Measurements from ENCODE around the gene MYRIP. TPM values are rescaled to one million over a fixed set of nuclear protein-coding genes. Genes with fewer than 3 reads are reported as not detected.

MYRIP gene
- total and polyA plus RNA-seq, 11 donors: 0.42 to 2.2 (median 0.90) TPM

- Histone ChIP-seq H3K27me3 (no peaks in the 10 kb centered on the region), H3K9me3 (peaks cover 0 to 7% (median 0%) of the 10 kb centered on the region in 12 donors), H3K36me3 (peaks cover 0 to 6% (median 6%) of the 10 kb centered on the region in 9 donors), H3K4me3 (no peak overlapping the region), H3K4me1 (peaks cover 0 to 40% (median 18%) of the 10 kb centered on the region in 12 donors), H3K27ac (no peak overlapping the region)
- ATAC-seq (no peak), DNase-seq (no peak)
- no peak for TF ChIP-seq POLR2A (IDR thresholded peaks at IDR 0.05)
- TF ChIP-seq CTCF (IDR thresholded peaks at IDR 0.05): no peak
- intact Hi-C loops (cut with DNase I): loop anchor here in 2 of 10 donors (5.0 kb wide), 1 partner anchor 69 kb away; no protein-coding TSS in a partner anchor
- WGBS, 4 donors: 79 to 96% (median 89%) methylated on average over 3 of the region's 3 CpGs
Measured at GRCh38 chr3:40306336-40306735, 496.9 kb downstream of the MYRIP start.

- Histone ChIP-seq H3K4me3 (no peak overlapping the region), H3K27me3 (no peaks in the 10 kb centered on the region), H3K4me1 (peaks cover 0 to 45% (median 24%) of the 10 kb centered on the region in 12 donors), H3K27ac (no peak overlapping the region), H3K36me3 (peaks cover 0 to 15% (median 14%) of the 10 kb centered on the region in 9 donors), H3K9me3 (no peaks in the 10 kb centered on the region)
- WGBS, 4 donors: 84 to 94% (median 89%) methylated on average over 1 of the region's 1 CpG
- intact Hi-C loops (cut with DNase I): loop anchor here in 2 of 10 donors (5.0 kb wide), 1 partner anchor 70 kb away; no protein-coding TSS in a partner anchor
- DNase-seq (no peak), ATAC-seq (no peak)
- TF ChIP-seq CTCF (IDR thresholded peaks at IDR 0.05) (no peak), POLR2A (IDR thresholded peaks at IDR 0.05) (no peak)
Measured at GRCh38 chr3:40307176-40307575, 497.8 kb downstream of the MYRIP start.

- 13 to 20% (median 17%) methylated on average over 19 to 20 of the region's 20 CpGs for WGBS, 4 donors
- no peaks in the 10 kb centered on the region for H3K27me3 ChIP-seq
Measured at GRCh38 chr3:40308725-40309417, 499.5 kb downstream of the MYRIP start.

More at GRCh38 chr3:40308725-40309417, 499.5 kb downstream of the MYRIP start:
- ATAC-seq (peak in 3 of 4 donors; percentile 0 to 6 (median 4)), DNase-seq (peak in 1 of 5 donors; percentile 24)
- Histone ChIP-seq H3K4me3 (peak overlapping the region; percentile 28 to 96 (median 87)), H3K27ac (peak overlapping the region; percentile 86 to 99 (median 97)), H3K9me3 (no peaks in the 10 kb centered on the region), H3K36me3 (peaks cover 0 to 32% (median 30%) of the 10 kb centered on the region in 9 donors), H3K4me1 (peaks cover 0 to 44% (median 26%) of the 10 kb centered on the region in 12 donors)
- TF ChIP-seq CTCF (IDR thresholded peaks at IDR 0.05) (no peak), POLR2A (IDR thresholded peaks at IDR 0.05) (no peak)
- intact Hi-C loops (cut with DNase I): loop anchor here in 4 of 10 donors (1.0 to 5.0 kb wide), 3 partner anchors 71 to 144 kb away; no protein-coding TSS in a partner anchor
